Psoas muscle (tissue), 8 donors: ENCODE data around the gene RBM19. TPM values are rescaled to one million over a fixed set of nuclear protein-coding genes. Genes with fewer than 3 reads are reported as not detected.
A peak's percentile ranks its signal among the peaks of the same experiment; 100 is the strongest.

Experiments
- ATAC-seq, 4 donors: fragments of 200-7000 bp; cut with Tn5 transposase; one replicate each; pipeline ENCODE4 v1.9.1; 2020; ENCODE audit warnings: moderate library complexity in 3 of 4, mild to moderate bottlenecking in 2 of 4
- DNase-seq, 2 donors: peaks; one replicate each; pipeline ENCODE4 v3.0.0-alpha.2; 2020
- H3K27ac ChIP-seq: fragments of 200-600 bp; one replicate; pipeline ENCODE4 v1.8.0; 2022
- H3K27me3 ChIP-seq, 3 donors: fragments of 200-600 bp in 1 of 3; one replicate each; pipeline versions ENCODE4 v1.6.1 to v1.8.0; 2013 to 2022; ENCODE audit warnings: low read length in 2 of 3, mild to moderate bottlenecking in 2 of 3, moderate library complexity in 1 of 3; ENCODE audit not compliant: insufficient read depth in 3 of 3
- H3K36me3 ChIP-seq, 2 donors: fragments of 200-600 bp in 1 of 2; one replicate each; pipeline versions ENCODE4 v1.6.1 to v1.8.0; 2013 to 2022; ENCODE audit warnings: low read depth in 1 of 2, mild to moderate bottlenecking in 1 of 2, moderate library complexity in 1 of 2; ENCODE audit not compliant: insufficient read depth in 1 of 2
- H3K4me1 ChIP-seq: fragments of 200-600 bp; one replicate; pipeline ENCODE4 v1.8.0; 2022
- H3K4me3 ChIP-seq: fragments of 200-600 bp; one replicate; pipeline ENCODE4 v1.8.0; 2022; ENCODE audit warnings: mild to moderate bottlenecking
- H3K9me3 ChIP-seq: fragments of 200-600 bp; one replicate; pipeline ENCODE4 v1.8.0; 2022
- CTCF ChIP-seq: fragments of 200-600 bp; IDR thresholded peaks from one replicate; pipeline ENCODE4 v1.8.0; 2022; ENCODE audit warnings: antibody characterized with exemption
- WGBS, 3 donors: extraction: QIAGEN DNeasy Blood & Tissue Kit; methylation state at CpG; one replicate each; pipeline versions ENCODE4 v1.1.6 to v1.1.7; 2013; 5-methylcytosine and 5-hydroxymethylcytosine counted together
- intact Hi-C, 2 donors: fragments of 100-400 bp; cut with DNase I; formaldehyde crosslinking; loops; one replicate each; pipeline versions ENCODE4 v1.11.0 to v1.14.2; 2022
- polyA plus RNA-seq, 3 donors: library from polyadenylated mRNA; stranded (reverse); fragments of 200-250 nt; gene quantifications; one replicate each; pipeline ENCODE4 v1.2.3, GENCODE V29; 2013
- total RNA-seq, 4 donors: library from RNA; stranded (reverse); fragmentation: NEBNext Ultra II Directional in 2 of 4; extraction: Animal tissue kit (Norgen Biotek cat#: 25700) in 2 of 4; gene quantifications; one replicate each; pipeline versions ENCODE4 v1.2.1 to v1.2.4, GENCODE V29; 2021 to 2023
- donor health status: healthy with polysubstance abuse.
- donor health status: DM: no; HTN: no; CAD: no; lungs with moderate emphysema.
- donor health status: Bipolar disorder and iron deficiency.
- donor health status: healthy.
- donor health status: DM: yes; HTN: yes; CAD: no.
- donor health status: DM: no; HTN: no; CAD: no.
- donor health status: DM: no; HTN: no; CAD: no.
- donor health status: DM: yes; HTN: yes; CAD: no.

RBM19 gene
- total and polyA plus RNA-seq, 7 donors = 14.2 to 59.4 (median 25.7) TPM

- Histone ChIP-seq H3K4me1 (no peaks in the 10 kb centered on the region), H3K4me3 (no peak overlapping the region), H3K9me3 (no peaks in the 10 kb centered on the region), H3K27me3 (no peaks in the 10 kb centered on the region), H3K36me3 (peaks cover 0 to 19% of the 10 kb centered on the region in 2 donors), H3K27ac (no peak overlapping the region)
- DNase-seq (no peak), ATAC-seq (peak; percentile 21 to 71 (median 30))
- intact Hi-C loops = loop anchor here in 1 of 2 donors (2.0 kb wide), 1 partner anchor 397 kb away; no protein-coding TSS in a partner anchor
- 68 to 72% (median 69%) methylated on average over 17 of the region's 17 CpGs for WGBS, 3 donors
- no peak for TF ChIP-seq CTCF
Observed at GRCh38 chr12:113860059-113860820, 105.9 kb downstream of the RBM19 start.

GRCh38 chr12:113858841-113859386 lies 107.2 kb downstream of the RBM19 start:
- Histone ChIP-seq H3K4me3 (no peak overlapping the region), H3K4me1 (no peaks in the 10 kb centered on the region), H3K36me3 (peaks cover 0 to 19% of the 10 kb centered on the region in 2 donors), H3K9me3 (no peaks in the 10 kb centered on the region), H3K27me3 (no peaks in the 10 kb centered on the region), H3K27ac (no peak overlapping the region)
- ATAC-seq = no peak
- DNase-seq = no peak
- 82 to 92% (median 83%) methylated on average over 8 of the region's 8 CpGs for WGBS, 3 donors
- intact Hi-C loops = no loop called here
- no peak for TF ChIP-seq CTCF

GRCh38 chr12:113857371-113857770 lies 108.8 kb downstream of the RBM19 start:
- WGBS, 3 donors = 89 to 94% (median 92%) methylated on average over 12 of the region's 12 CpGs
- intact Hi-C loops = no loop called here
- H3K4me1 ChIP-seq = no peaks in the 10 kb centered on the region
- ATAC-seq = no peak
- H3K27me3 ChIP-seq = no peaks in the 10 kb centered on the region
- DNase-seq = no peak
- no peak overlapping the region for H3K27ac ChIP-seq
- no peak for TF ChIP-seq CTCF
- H3K36me3 ChIP-seq = peaks cover 0 to 19% of the 10 kb centered on the region in 2 donors
- H3K9me3 ChIP-seq = no peaks in the 10 kb centered on the region
- H3K4me3 ChIP-seq = no peak overlapping the region

- TF ChIP-seq CTCF = no peak
- 22 to 33% (median 26%) methylated on average over 7 of the region's 7 CpGs for WGBS, 3 donors
- no peak overlapping the region for H3K27ac ChIP-seq
- DNase-seq (no peak), ATAC-seq (peak; percentile 33 to 87 (median 64))
- H3K36me3 ChIP-seq = peaks cover 0 to 19% of the 10 kb centered on the region in 2 donors
- intact Hi-C loops = no loop called here
- H3K4me1 ChIP-seq = peaks cover 3% of the 10 kb centered on the region
- no peaks in the 10 kb centered on the region for H3K27me3 ChIP-seq
- H3K9me3 ChIP-seq = no peaks in the 10 kb centered on the region
- H3K4me3 ChIP-seq = no peak overlapping the region
Observed at GRCh38 chr12:113855998-113856397, 110.1 kb downstream of the RBM19 start.
